Measurements from ENCODE around the gene POGZ. TPM values are rescaled to one million over a fixed set of nuclear protein-coding genes. Genes with fewer than 3 reads are reported as not detected.

Gene POGZ
- total and polyA plus RNA-seq, 2 of the 13 experiments (the other 11 are each of a cell fraction or from before 2014, with no cell fraction given) = 15.3 to 45.6 TPM

DNA sequence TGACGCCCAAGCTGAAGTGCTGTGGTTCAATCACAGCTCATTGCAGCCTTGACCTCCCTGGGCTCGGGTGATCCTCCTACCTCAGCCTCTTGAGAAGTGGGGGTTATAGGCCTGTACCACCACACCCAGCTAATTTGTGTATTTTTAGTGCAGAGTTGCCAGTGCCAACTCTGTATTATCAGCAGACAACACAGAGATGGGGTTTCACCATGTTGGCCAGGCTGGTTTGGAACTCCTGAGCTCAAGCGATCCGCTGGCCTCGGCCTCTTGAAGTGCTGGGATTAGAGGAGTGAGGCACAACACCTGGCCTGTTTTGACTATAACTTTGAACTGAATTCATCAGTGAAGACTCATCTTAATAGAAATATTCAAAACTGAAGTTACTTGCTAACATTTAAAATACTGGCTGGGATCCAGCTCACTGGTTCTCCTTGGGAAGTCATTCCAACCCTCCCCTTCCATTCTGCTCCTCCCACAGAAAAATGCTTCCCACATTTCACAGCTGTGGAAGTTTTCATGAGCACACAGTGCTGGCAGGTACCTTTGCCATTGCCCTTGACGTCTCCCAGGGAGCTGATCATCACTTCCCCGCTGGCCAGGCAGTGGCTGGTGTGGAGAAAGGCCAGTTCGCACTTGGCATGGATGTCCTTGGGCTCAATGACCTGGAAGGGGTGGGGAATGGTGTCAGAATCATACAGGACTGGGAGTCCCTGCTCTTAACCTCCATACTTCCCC, 91.5 kb downstream of the POGZ start:
- Histone ChIP-seq H3K4me2 (ENCODE audit: low read depth, low read length) (no peak overlapping the region), H3K27me3 (ENCODE audit: control insufficient read depth in 1 of 2, insufficient read depth in 2 of 2, low read length in 2 of 2) (no peaks in the 10 kb centered on the region), H3K27ac (ENCODE audit: extremely low read length, insufficient read depth, low read length) (no peak overlapping the region), H3K4me3 (replicated peaks in 1 of 3; ENCODE audit: insufficient read depth in 1 of 3, low read depth in 2 of 3, low read length in 3 of 3) (no peak overlapping the region), H3K4me1 (ENCODE audit: insufficient read depth, low read length) (peaks cover 24% of the 10 kb centered on the region), H4K20me1 (ENCODE audit: insufficient read depth, low read length) (no peaks in the 10 kb centered on the region), H3K36me3 (replicated peaks in 1 of 2; ENCODE audit: control insufficient read depth in 1 of 2, insufficient read depth in 2 of 2, low read length in 2 of 2) (peaks cover 8 to 18% of the 10 kb centered on the region in 2 experiments; a peak in 4 of 5 replicates), H3K9me3 (ENCODE audit: low read length) (peaks cover 2% of the 10 kb centered on the region; the same call in 1 of the 2 replicates), H2AFZ (ENCODE audit: low read length) (no peak overlapping the region), H3K9ac (ENCODE audit: insufficient read depth, low read depth, low read length) (no peak overlapping the region), H3K79me2 (ENCODE audit: insufficient read depth, low read length) (peaks cover 5% of the 10 kb centered on the region)
- intact Hi-C loops (cut with micrococcal nuclease; ENCODE audit: unreplicated experiment) (no loop called here), in situ Hi-C loops (cut with HindIII; ENCODE audit: extremely low pct_ligation_motif_present, low pct_unique_long_range_greater_than_20kb) (no loop called here)
- no TSS peak for BruUV-seq (replicated peaks)
- FAIRE-seq (no peak), ATAC-seq (no peak), DNase-seq (ENCODE audit: low spot score) (no peak)
- ChIA-PET CTCF (ENCODE audit: low intra/inter-chr PET ratio, low total read pairs) (no interaction called here), POLR2A (interaction anchor here (1.2 kb wide), 1 partner anchor 15 kb away, joined by 3 read pairs; no protein-coding TSS in a partner anchor)
- 97% methylated on average over 8 of the region's 8 CpGs for WGBS (ENCODE audit: low lambda C conversion rate)
- TF ChIP-seq SRY (CRISPR knock-in tag; IDR thresholded peaks at IDR 0.05) (no peak), ZNF773 (CRISPR knock-in tag; IDR thresholded peaks at IDR 0.05; ENCODE audit: borderline replicate concordance) (no peak), ZNF124 (CRISPR knock-in tag; IDR thresholded peaks at IDR 0.05) (no peak), ZNF383 (CRISPR knock-in tag; IDR thresholded peaks at IDR 0.05; ENCODE audit: borderline replicate concordance) (no peak), SOX13 (IDR thresholded peaks at IDR 0.05) (no peak), SOX13 (CRISPR knock-in tag; conservative IDR thresholded peaks at IDR 0.05 in 1 of 2, IDR thresholded peaks at IDR 0.05 in 1 of 2) (no peak), ZSCAN22 (CRISPR knock-in tag; IDR thresholded peaks at IDR 0.05) (no peak), ESRRA (CRISPR knock-in tag; IDR thresholded peaks at IDR 0.05; ENCODE audit: low read depth) (no peak)
- TF ChIP-seq, protein P1, sequence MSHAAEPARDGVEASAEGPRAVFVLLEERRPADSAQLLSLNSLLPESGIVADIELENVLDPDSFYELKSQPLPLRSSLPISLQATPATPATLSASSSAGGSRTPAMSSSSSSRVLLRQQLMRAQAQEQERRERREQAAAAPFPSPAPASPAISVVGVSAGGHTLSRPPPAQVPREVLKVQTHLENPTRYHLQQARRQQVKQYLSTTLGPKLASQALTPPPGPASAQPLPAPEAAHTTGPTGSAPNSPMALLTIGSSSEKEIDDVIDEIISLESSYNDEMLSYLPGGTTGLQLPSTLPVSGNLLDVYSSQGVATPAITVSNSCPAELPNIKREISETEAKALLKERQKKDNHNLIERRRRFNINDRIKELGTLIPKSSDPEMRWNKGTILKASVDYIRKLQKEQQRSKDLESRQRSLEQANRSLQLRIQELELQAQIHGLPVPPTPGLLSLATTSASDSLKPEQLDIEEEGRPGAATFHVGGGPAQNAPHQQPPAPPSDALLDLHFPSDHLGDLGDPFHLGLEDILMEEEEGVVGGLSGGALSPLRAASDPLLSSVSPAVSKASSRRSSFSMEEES (CRISPR knock-in tag; IDR thresholded peaks at IDR 0.05) = no peak
- TF ChIP-seq, protein P2, sequence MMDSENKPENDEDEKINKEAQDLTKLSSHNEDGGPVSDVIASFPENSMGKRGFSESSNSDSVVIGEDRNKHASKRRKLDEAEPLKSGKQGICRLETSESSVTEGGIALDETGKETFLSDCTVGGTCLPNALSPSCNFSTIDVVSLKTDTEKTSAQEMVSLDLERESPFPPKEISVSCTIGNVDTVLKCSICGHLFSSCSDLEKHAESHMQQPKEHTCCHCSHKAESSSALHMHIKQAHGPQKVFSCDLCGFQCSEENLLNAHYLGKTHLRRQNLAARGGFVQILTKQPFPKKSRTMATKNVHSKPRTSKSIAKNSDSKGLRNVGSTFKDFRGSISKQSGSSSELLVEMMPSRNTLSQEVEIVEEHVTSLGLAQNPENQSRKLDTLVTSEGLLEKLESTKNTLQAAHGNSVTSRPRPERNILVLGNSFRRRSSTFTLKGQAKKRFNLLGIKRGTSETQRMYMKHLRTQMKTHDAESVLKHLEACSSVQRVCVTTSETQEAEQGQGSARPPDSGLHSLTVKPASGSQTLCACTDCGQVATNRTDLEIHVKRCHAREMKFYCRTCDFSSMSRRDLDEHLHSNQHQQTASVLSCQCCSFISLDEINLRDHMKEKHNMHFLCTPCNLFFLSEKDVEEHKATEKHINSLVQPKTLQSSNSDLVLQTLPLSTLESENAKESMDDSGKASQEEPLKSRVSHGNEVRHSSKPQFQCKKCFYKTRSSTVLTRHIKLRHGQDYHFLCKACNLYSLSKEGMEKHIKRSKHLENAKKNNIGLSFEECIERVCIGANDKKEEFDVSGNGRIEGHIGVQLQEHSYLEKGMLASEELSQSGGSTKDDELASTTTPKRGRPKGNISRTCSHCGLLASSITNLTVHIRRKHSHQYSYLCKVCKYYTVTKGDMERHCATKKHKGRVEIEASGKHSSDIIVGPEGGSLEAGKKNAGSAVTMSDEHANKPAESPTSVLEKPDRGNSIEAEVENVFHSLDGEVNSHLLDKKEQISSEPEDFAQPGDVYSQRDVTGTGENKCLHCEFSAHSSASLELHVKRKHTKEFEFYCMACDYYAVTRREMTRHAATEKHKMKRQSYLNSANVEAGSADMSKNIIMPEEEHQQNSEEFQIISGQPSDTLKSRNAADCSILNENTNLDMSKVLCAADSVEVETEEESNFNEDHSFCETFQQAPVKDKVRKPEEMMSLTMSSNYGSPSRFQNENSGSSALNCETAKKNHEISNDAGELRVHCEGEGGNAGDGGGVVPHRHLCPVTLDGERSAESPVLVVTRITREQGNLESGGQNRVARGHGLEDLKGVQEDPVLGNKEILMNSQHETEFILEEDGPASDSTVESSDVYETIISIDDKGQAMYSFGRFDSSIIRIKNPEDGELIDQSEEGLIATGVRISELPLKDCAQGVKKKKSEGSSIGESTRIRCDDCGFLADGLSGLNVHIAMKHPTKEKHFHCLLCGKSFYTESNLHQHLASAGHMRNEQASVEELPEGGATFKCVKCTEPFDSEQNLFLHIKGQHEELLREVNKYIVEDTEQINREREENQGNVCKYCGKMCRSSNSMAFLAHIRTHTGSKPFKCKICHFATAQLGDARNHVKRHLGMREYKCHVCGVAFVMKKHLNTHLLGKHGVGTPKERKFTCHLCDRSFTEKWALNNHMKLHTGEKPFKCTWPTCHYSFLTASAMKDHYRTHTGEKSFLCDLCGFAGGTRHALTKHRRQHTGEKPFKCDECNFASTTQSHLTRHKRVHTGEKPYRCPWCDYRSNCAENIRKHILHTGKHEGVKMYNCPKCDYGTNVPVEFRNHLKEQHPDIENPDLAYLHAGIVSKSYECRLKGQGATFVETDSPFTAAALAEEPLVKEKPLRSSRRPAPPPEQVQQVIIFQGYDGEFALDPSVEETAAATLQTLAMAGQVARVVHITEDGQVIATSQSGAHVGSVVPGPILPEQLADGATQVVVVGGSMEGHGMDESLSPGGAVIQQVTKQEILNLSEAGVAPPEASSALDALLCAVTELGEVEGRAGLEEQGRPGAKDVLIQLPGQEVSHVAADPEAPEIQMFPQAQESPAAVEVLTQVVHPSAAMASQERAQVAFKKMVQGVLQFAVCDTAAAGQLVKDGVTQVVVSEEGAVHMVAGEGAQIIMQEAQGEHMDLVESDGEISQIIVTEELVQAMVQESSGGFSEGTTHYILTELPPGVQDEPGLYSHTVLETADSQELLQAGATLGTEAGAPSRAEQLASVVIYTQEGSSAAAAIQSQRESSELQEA (CRISPR knock-in tag; IDR thresholded peaks at IDR 0.05; ENCODE audit: not compliant biosample characterization) = no peak
- TF ChIP-seq, protein P3, sequence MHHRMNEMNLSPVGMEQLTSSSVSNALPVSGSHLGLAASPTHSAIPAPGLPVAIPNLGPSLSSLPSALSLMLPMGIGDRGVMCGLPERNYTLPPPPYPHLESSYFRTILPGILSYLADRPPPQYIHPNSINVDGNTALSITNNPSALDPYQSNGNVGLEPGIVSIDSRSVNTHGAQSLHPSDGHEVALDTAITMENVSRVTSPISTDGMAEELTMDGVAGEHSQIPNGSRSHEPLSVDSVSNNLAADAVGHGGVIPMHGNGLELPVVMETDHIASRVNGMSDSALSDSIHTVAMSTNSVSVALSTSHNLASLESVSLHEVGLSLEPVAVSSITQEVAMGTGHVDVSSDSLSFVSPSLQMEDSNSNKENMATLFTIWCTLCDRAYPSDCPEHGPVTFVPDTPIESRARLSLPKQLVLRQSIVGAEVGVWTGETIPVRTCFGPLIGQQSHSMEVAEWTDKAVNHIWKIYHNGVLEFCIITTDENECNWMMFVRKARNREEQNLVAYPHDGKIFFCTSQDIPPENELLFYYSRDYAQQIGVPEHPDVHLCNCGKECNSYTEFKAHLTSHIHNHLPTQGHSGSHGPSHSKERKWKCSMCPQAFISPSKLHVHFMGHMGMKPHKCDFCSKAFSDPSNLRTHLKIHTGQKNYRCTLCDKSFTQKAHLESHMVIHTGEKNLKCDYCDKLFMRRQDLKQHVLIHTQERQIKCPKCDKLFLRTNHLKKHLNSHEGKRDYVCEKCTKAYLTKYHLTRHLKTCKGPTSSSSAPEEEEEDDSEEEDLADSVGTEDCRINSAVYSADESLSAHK (CRISPR knock-in tag; IDR thresholded peaks at IDR 0.05; ENCODE audit: borderline replicate concordance) = no peak

All from HepG2 (cell line).